Uterus (tissue), 4 donors: ENCODE results near the gene CADM3. TPM values are rescaled to one million over a fixed set of nuclear protein-coding genes. Genes with fewer than 3 reads are reported as not detected.

Experiments used
- DNase-seq, 2 donors: peaks; one replicate each; pipeline ENCODE4 v3.0.0-alpha.2; 2019 to 2020
- H3K27ac ChIP-seq, 2 donors: fragments of 200-600 bp; sonication (generic); 1 replicate in 1 of 2; 2 replicates in 1 of 2; pipeline ENCODE4 v1.5.1; 2016 to 2018
- H3K27me3 ChIP-seq, 2 donors: fragments of 200-600 bp; sonication (generic); one replicate each; pipeline ENCODE4 v1.5.1; 2018 to 2019; ENCODE audit warnings: control low read depth in 1 of 2
- H3K36me3 ChIP-seq, 2 donors: fragments of 200-600 bp; sonication (generic); one replicate each; pipeline ENCODE4 v1.5.1; 2019; ENCODE audit warnings: control low read depth in 1 of 2
- H3K4me1 ChIP-seq, 2 donors: fragments of 200-600 bp; sonication (generic); one replicate each; pipeline ENCODE4 v1.5.1; 2018 to 2019; ENCODE audit warnings: control low read depth in 1 of 2
- H3K4me3 ChIP-seq, 2 donors: fragments of 200-600 bp; sonication (generic); 1 replicate in 1 of 2; 2 replicates in 1 of 2; pipeline ENCODE4 v1.5.1; 2018 to 2019; ENCODE audit warnings: mild to moderate bottlenecking in 1 of 2
- H3K9me3 ChIP-seq, 2 donors: fragments of 200-600 bp; sonication (generic); one replicate each; pipeline ENCODE4 v1.5.1; 2019; ENCODE audit warnings: control low read depth in 1 of 2
- POLR2A ChIP-seq, 2 donors: fragments of 450-650 bp; IDR thresholded peaks; one replicate each; pipeline ENCODE4 v1.6.1; 2016; ENCODE audit warnings: antibody characterized with exemption in 2 of 2, mild to moderate bottlenecking in 1 of 2, moderate library complexity in 1 of 2
- intact Hi-C: fragments of 100-400 bp; cut with DNase I; formaldehyde crosslinking; loops from one replicate; pipeline ENCODE4 v1.15.1; 2023; ENCODE audit warnings: low total_unique reads
- total RNA-seq, 4 donors: library from RNA; depleted of rRNA in 3 of 4; stranded (reverse); fragments of >200 nt in 3 of 4; gene quantifications; one replicate each; pipeline versions ENCODE4 v1.1.0 to v1.2.4, GENCODE V29; 2014 to 2023
- TF ChIP-seq, protein P1 (sequence below), 4 experiments: fragments of 200-600 bp in 2 of 4; fragments of 450-650 bp in 2 of 4; sonication (generic) in 2 of 4; IDR thresholded peaks; one replicate each; pipeline ENCODE4 v1.5.1; 2016 to 2019; ENCODE audit warnings: antibody characterized with exemption in 4 of 4, mild to moderate bottlenecking in 2 of 4, moderate library complexity in 1 of 4
- donor health status: DM: yes; HTN: yes; CAD: no.

CADM3 gene
- total RNA-seq, 4 donors from 2014 or later: 2.7 to 8.8 (median 5.6) TPM; not detected in 1

DNA sequence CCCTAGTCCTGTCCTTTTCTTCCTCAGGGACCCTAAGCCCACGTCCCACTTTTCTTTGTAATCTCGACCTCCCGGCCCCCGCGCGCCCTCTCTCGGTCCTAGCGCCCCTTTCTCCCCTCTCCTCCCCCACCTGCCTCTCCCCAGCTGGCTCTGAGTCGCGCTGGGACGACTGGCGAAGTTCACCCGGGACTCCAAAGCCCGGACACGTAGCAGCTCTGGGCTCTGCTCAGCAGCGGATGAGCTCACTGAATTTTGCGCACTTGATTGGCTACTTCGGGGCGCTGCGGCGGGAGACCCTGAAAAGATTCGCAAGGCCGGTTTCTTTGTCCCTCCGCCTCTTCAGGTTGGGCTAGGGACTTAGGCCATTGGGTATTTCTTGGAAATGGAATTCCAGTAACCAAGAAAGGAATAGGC is 17.0 kb downstream of the CADM3 start:
- no peaks in the 10 kb centered on the region for H3K4me1 ChIP-seq
- H3K27ac ChIP-seq: no peak overlapping the region
- no peak for TF ChIP-seq POLR2A (IDR thresholded peaks at IDR 0.05)
- TF ChIP-seq, protein P1, sequence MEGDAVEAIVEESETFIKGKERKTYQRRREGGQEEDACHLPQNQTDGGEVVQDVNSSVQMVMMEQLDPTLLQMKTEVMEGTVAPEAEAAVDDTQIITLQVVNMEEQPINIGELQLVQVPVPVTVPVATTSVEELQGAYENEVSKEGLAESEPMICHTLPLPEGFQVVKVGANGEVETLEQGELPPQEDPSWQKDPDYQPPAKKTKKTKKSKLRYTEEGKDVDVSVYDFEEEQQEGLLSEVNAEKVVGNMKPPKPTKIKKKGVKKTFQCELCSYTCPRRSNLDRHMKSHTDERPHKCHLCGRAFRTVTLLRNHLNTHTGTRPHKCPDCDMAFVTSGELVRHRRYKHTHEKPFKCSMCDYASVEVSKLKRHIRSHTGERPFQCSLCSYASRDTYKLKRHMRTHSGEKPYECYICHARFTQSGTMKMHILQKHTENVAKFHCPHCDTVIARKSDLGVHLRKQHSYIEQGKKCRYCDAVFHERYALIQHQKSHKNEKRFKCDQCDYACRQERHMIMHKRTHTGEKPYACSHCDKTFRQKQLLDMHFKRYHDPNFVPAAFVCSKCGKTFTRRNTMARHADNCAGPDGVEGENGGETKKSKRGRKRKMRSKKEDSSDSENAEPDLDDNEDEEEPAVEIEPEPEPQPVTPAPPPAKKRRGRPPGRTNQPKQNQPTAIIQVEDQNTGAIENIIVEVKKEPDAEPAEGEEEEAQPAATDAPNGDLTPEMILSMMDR (IDR thresholded peaks at IDR 0.05): no peak
- no peaks in the 10 kb centered on the region for H3K36me3 ChIP-seq
- H3K27me3 ChIP-seq: no peaks in the 10 kb centered on the region
- peak; percentile 44 to 64 for DNase-seq
- no peaks in the 10 kb centered on the region for H3K9me3 ChIP-seq
- intact Hi-C loops: no loop called here
- peak overlapping the region; percentile 16 to 26 for H3K4me3 ChIP-seq

DNA sequence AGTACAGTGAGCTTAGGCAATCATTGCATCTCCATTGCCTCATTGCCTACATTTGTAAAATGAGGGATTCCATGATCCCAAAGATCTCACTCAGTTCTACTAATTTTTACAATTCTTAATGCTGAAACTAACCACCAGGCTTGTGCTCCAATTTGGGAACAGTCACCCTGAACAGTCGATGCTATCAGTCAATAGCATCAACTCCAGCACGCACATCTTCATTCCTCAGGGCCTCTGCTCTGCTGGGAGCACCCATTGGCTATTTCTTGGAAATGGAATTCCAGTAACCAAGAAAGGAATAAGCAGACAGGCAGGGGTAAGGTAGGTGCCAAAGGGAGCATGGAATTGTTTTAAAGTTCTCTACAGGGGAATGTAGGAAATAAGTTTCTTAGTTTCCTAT is 19.0 kb downstream of the CADM3 start:
- H3K4me3 ChIP-seq: no peak overlapping the region
- no peaks in the 10 kb centered on the region for H3K9me3 ChIP-seq
- no peaks in the 10 kb centered on the region for H3K27me3 ChIP-seq
- intact Hi-C loops: no loop called here
- no peak for DNase-seq
- TF ChIP-seq POLR2A (IDR thresholded peaks at IDR 0.05): no peak
- TF ChIP-seq, protein P1 (IDR thresholded peaks at IDR 0.05): no peak
- H3K4me1 ChIP-seq: no peaks in the 10 kb centered on the region
- no peak overlapping the region for H3K27ac ChIP-seq
- H3K36me3 ChIP-seq: no peaks in the 10 kb centered on the region

DNA sequence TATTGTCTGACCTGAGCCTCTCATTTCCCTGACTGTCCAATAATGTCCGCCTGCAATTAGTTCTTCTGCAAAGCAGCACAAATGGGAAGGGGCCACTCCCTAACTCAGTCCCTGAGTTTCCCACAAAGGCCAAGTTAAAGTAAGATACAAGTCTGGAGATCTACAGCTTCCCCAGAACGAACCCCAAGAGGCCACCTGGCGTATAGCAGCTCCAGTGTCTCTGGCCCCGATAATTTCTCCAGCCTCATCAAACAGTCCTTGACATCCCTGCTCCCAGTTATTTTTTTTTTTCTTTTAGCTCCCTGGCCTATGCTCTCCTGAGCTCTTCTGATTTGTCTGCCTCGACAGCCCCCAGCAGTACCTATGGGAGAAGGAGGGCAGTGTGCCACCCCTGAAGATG is 25.1 kb downstream of the CADM3 start:
- Histone ChIP-seq H3K4me1 (no peaks in the 10 kb centered on the region), H3K36me3 (no peaks in the 10 kb centered on the region), H3K27me3 (no peaks in the 10 kb centered on the region), H3K27ac (no peak overlapping the region), H3K4me3 (no peak overlapping the region), H3K9me3 (no peaks in the 10 kb centered on the region)
- intact Hi-C loops: no loop called here
- TF ChIP-seq, protein P1 (IDR thresholded peaks at IDR 0.05): no peak
- no peak for TF ChIP-seq POLR2A (IDR thresholded peaks at IDR 0.05)
- no peak for DNase-seq

DNA sequence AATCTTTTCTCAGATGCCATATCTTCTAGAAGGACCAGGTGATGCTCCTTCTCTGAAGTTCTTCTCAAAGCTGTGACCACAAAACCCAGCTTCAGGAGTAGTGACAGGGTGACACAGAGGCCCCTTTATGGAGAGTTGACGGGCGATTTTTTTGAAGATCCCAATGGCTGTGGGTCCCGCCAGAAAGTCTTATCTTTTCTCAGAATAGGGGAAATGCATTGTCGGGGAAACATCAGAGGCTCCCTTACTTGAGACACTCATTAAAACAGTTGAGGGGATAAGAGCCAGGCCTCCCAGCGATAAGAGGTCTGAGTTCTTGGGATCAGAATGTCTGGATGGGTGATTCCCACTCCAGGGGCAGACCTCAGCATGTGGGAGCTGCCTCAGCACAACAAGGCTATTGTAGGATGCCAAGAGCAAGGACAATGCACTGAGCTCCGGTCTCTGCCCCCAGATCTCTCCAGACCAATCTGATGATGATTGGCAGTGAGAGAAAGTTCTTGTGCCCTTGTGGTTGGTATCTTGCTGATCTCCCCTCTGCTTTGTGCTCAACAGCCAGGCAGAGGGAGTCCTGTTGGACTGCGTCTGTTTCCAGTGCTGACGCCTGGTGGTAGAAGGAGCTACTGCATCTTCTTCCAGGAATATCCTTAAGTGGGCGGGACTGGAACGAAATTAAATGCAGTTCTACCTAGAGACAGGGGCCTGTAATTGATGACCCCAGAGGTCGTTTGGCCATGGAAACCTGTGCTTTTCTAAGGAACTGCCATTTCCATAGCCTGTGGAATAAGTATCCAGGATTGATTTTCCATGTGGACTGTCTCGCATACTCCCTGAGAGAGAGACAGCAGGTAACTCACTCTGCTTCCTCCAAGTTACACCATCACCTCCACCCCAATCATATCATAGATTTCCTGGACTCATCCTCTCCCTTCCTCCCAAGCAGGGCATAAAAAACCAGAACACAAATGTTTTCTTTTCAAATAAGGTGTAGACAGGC is 26.4 kb downstream of the CADM3 start:
- Histone ChIP-seq H3K27me3 (no peaks in the 10 kb centered on the region), H3K9me3 (no peaks in the 10 kb centered on the region), H3K4me1 (no peaks in the 10 kb centered on the region), H3K36me3 (no peaks in the 10 kb centered on the region), H3K4me3 (no peak overlapping the region), H3K27ac (no peak overlapping the region)
- intact Hi-C loops: no loop called here
- TF ChIP-seq, protein P1 (IDR thresholded peaks at IDR 0.05): peak; percentile 58 to 80 (median 76)
- no peak for TF ChIP-seq POLR2A (IDR thresholded peaks at IDR 0.05)
- peak; percentile 48 to 52 for DNase-seq

DNA sequence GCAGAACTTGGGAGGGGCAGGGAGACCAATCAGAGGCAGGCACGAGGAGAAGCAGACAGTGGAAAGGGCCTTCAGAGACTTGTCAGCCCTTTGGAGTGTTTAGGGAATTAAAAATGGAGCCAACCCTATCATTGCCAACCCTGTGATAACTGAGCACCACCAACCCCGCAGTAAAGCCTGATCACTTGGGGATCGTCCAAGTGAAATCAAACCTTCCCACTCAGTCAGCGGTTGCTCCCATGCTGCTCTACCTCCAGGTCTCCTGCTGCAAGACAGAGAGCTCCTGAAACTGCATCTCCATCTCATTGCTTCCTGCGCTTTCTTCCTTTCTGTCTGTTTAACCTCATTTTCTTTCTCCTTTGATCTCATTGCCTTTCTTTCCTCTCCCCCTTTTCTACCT is 28.5 kb downstream of the CADM3 start:
- Histone ChIP-seq H3K4me1 (no peaks in the 10 kb centered on the region), H3K27ac (no peak overlapping the region), H3K4me3 (no peak overlapping the region), H3K27me3 (no peaks in the 10 kb centered on the region), H3K9me3 (no peaks in the 10 kb centered on the region), H3K36me3 (no peaks in the 10 kb centered on the region)
- DNase-seq: no peak
- TF ChIP-seq POLR2A (IDR thresholded peaks at IDR 0.05): no peak
- TF ChIP-seq, protein P1 (IDR thresholded peaks at IDR 0.05): no peak
- intact Hi-C loops: no loop called here
